Neural cell (in vitro differentiated cells): ENCODE data around the gene C2CD3.

Source experiments
- CTCF ChIP-seq: fragments of 450-650 bp; IDR thresholded peaks from 2 replicates; pipeline ENCODE4 v1.5.1; 2014; ENCODE audit warnings: antibody characterized with exemption, mild to moderate bottlenecking, moderate library complexity; ENCODE audit not compliant: poor library complexity, severe bottlenecking
- EZH2 ChIP-seq: fragments of 200-600, 300-800 bp; shearing (Covaris generic), sonication (generic); IDR thresholded peaks from 2 replicates; pipeline ENCODE4 v1.6.1; 2014; ENCODE audit warnings: antibody characterized with exemption, low read length, borderline replicate concordance, mild to moderate bottlenecking; ENCODE audit not compliant: insufficient read depth, poor library complexity, severe bottlenecking

- TF ChIP-seq CTCF: no peak
- no peak for TF ChIP-seq EZH2
Measured at GRCh38 chr11:74077193-74077592, 93.6 kb downstream of the C2CD3 start.
